Peyer's patch (tissue), 4 donors: ENCODE data around the gene MAB21L2. TPM values are rescaled to one million over a fixed set of nuclear protein-coding genes. Genes with fewer than 3 reads are reported as not detected.
A peak's percentile ranks its signal among the peaks of the same experiment; 100 is the strongest.

Experiments used
- DNase-seq, 3 donors: peaks; one replicate each; pipeline ENCODE4 v3.0.0-alpha.2; 2017 to 2019
- H3K27ac ChIP-seq, 4 donors: fragments of 200-600 bp; sonication (generic); one replicate each; pipeline ENCODE4 v1.5.1; 2016 to 2019
- H3K27me3 ChIP-seq, 2 donors: fragments of 200-600 bp; sonication (generic); one replicate each; pipeline ENCODE4 v1.5.1; 2019
- H3K36me3 ChIP-seq, 3 donors: fragments of 200-600 bp; sonication (generic); one replicate each; pipeline ENCODE4 v1.5.1; 2016 to 2019
- H3K4me1 ChIP-seq, 4 donors: fragments of 200-600 bp; sonication (generic); one replicate each; pipeline ENCODE4 v1.5.1; 2016 to 2019
- H3K4me3 ChIP-seq, 4 donors: fragments of 200-600 bp; sonication (generic); 1 replicate in 3 of 4; 2 replicates in 1 of 4; pipeline ENCODE4 v1.5.1; 2016 to 2019; ENCODE audit warnings: mild to moderate bottlenecking in 1 of 4
- H3K9me3 ChIP-seq, 4 donors: fragments of 200-600 bp; sonication (generic); one replicate each; pipeline ENCODE4 v1.5.1; 2016 to 2019; ENCODE audit warnings: mild to moderate bottlenecking in 1 of 4
- CTCF ChIP-seq, 6 experiments: fragments of 450-650 bp in 4 of 6; fragments of 200-600 bp in 2 of 6; sonication (generic) in 1 of 6; IDR thresholded peaks; one replicate each; pipeline ENCODE4 v1.5.1; 2017 to 2019; ENCODE audit warnings: antibody characterized with exemption in 6 of 6, mild to moderate bottlenecking in 3 of 6, moderate library complexity in 1 of 6
- POLR2A ChIP-seq, 2 donors: fragments of 450-650 bp; IDR thresholded peaks; one replicate each; pipeline ENCODE4 v1.5.1; 2017; ENCODE audit warnings: antibody characterized with exemption in 2 of 2, mild to moderate bottlenecking in 2 of 2, moderate library complexity in 2 of 2
- total RNA-seq, 4 donors: library from RNA; depleted of rRNA; stranded (reverse); fragments of >200 nt; gene quantifications; one replicate each; pipeline ENCODE4 v1.1.0, GENCODE V29; 2016

The MAB21L2 gene
- total RNA-seq, 4 donors from 2014 or later: 3.9 to 55.3 (median 18.7) TPM

- TF ChIP-seq CTCF (IDR thresholded peaks at IDR 0.05): no peak
- TF ChIP-seq POLR2A (IDR thresholded peaks at IDR 0.05): no peak
- H3K27me3 ChIP-seq: no peaks in the 10 kb centered on the region
- no peaks in the 10 kb centered on the region for H3K9me3 ChIP-seq
- no peak overlapping the region for H3K27ac ChIP-seq
- peaks cover 0 to 7% (median 0%) of the 10 kb centered on the region in 4 donors for H3K4me1 ChIP-seq
- no peak overlapping the region for H3K4me3 ChIP-seq
- DNase-seq: no peak
- no peaks in the 10 kb centered on the region for H3K36me3 ChIP-seq
Observed at GRCh38 chr4:150570862-150571261, 11.1 kb upstream of the MAB21L2 start.

GRCh38 chr4:150572704-150573504 lies 9.0 kb upstream of the MAB21L2 start:
- TF ChIP-seq CTCF (IDR thresholded peaks at IDR 0.05) (no peak), POLR2A (IDR thresholded peaks at IDR 0.05) (no peak)
- no peaks in the 10 kb centered on the region for H3K27me3 ChIP-seq
- H3K4me1 ChIP-seq: peaks cover 0 to 7% (median 0%) of the 10 kb centered on the region in 4 donors
- no peaks in the 10 kb centered on the region for H3K36me3 ChIP-seq
- no peak for DNase-seq
- H3K9me3 ChIP-seq: no peaks in the 10 kb centered on the region
- no peak overlapping the region for H3K4me3 ChIP-seq
- H3K27ac ChIP-seq: peak overlapping the region in 1 of 4 donors; percentile 33

- peak overlapping the region in 1 of 4 donors; percentile 33 for H3K27ac ChIP-seq
Observed at GRCh38 chr4:150573534-150573933, 8.4 kb upstream of the MAB21L2 start.

GRCh38 chr4:150574678-150575077 lies 7.3 kb upstream of the MAB21L2 start:
- Histone ChIP-seq H3K27ac (peak overlapping the region in 1 of 4 donors; percentile 25), H3K4me3 (no peak overlapping the region)
- TF ChIP-seq CTCF (IDR thresholded peaks at IDR 0.05): no peak
- no peak for TF ChIP-seq POLR2A (IDR thresholded peaks at IDR 0.05)

More at GRCh38 chr4:150573534-150573933, 8.4 kb upstream of the MAB21L2 start:
- Histone ChIP-seq H3K4me3 (no peak overlapping the region), H3K9me3 (no peaks in the 10 kb centered on the region), H3K4me1 (peaks cover 0 to 7% (median 0%) of the 10 kb centered on the region in 4 donors), H3K36me3 (no peaks in the 10 kb centered on the region), H3K27me3 (no peaks in the 10 kb centered on the region)
- TF ChIP-seq POLR2A (IDR thresholded peaks at IDR 0.05) (no peak), CTCF (IDR thresholded peaks at IDR 0.05) (no peak)
- DNase-seq: no peak

GRCh38 chr4:150577796-150578195 lies 4.2 kb upstream of the MAB21L2 start:
- peaks cover 0 to 5% (median 0%) of the 10 kb centered on the region in 4 donors for H3K4me1 ChIP-seq
- no peaks in the 10 kb centered on the region for H3K27me3 ChIP-seq
- H3K36me3 ChIP-seq: peaks cover 0 to 6% (median 0%) of the 10 kb centered on the region in 3 donors
- TF ChIP-seq POLR2A (IDR thresholded peaks at IDR 0.05) (no peak), CTCF (IDR thresholded peaks at IDR 0.05) (no peak)
- no peak for DNase-seq
- no peaks in the 10 kb centered on the region for H3K9me3 ChIP-seq
- H3K4me3 ChIP-seq: peak overlapping the region in 1 of 4 donors; percentile 13
- peak overlapping the region in 2 of 4 donors; percentile 11 to 86 for H3K27ac ChIP-seq

More at GRCh38 chr4:150574678-150575077, 7.3 kb upstream of the MAB21L2 start:
- Histone ChIP-seq H3K9me3 (no peaks in the 10 kb centered on the region), H3K36me3 (no peaks in the 10 kb centered on the region), H3K4me1 (peaks cover 0 to 7% (median 0%) of the 10 kb centered on the region in 4 donors), H3K27me3 (no peaks in the 10 kb centered on the region)
- no peak for DNase-seq
